Uterus (tissue), 2 donors: ENCODE measurements around the gene IGSF1.
"Not testable (repeated sequence)": the region's sequence is repeated elsewhere in the genome, so short reads cannot be mapped to it uniquely, and the experiment has no call there.

Experiments used
- POLR2A ChIP-seq, 2 donors: fragments of 450-650 bp; IDR thresholded peaks; one replicate each; pipeline ENCODE4 v1.6.1; 2016; ENCODE audit warnings: antibody characterized with exemption in 2 of 2, mild to moderate bottlenecking in 1 of 2, moderate library complexity in 1 of 2
- TF ChIP-seq, protein P1 (sequence below), 4 experiments: fragments of 200-600 bp in 2 of 4; fragments of 450-650 bp in 2 of 4; sonication (generic) in 2 of 4; IDR thresholded peaks; one replicate each; pipeline ENCODE4 v1.5.1; 2016 to 2019; ENCODE audit warnings: antibody characterized with exemption in 4 of 4, mild to moderate bottlenecking in 2 of 4, moderate library complexity in 1 of 4

DNA sequence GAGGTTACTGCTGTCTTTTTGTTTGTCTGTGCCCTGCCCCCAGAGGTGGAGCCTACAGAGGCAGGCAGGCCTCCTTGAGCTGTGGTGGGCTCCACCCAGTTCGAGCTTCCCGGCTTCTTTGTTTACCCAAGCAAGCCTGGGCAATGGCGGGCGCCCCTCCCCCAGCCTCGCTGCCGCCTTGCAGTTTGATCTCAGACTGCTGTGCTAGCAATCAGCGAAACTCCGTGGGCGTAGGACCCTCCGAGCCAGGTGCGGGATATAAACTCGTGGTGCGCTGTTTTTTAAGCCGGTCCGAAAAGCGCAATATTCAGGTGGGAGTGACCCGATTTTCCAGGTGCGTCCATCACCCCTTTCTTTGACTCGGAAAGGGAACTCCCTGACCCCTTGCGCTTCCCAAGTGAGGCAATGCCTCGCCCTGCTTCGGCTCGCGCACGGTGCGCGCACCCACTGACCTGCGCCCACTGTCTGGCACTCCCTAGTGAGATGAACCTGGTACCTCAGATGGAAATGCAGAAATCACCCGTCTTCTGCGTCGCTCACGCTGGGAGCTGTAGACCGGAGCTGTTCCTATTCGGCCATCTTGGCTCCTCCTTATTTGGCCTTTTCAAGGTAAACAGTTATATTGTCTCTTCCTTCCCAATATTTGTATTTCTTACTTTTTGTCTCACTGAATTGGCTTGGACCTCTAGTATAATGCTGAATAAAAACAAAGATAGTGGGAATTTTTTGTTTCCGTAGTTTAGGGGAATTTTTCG is 37.9 kb downstream of the IGSF1 start:
- TF ChIP-seq, protein P1, sequence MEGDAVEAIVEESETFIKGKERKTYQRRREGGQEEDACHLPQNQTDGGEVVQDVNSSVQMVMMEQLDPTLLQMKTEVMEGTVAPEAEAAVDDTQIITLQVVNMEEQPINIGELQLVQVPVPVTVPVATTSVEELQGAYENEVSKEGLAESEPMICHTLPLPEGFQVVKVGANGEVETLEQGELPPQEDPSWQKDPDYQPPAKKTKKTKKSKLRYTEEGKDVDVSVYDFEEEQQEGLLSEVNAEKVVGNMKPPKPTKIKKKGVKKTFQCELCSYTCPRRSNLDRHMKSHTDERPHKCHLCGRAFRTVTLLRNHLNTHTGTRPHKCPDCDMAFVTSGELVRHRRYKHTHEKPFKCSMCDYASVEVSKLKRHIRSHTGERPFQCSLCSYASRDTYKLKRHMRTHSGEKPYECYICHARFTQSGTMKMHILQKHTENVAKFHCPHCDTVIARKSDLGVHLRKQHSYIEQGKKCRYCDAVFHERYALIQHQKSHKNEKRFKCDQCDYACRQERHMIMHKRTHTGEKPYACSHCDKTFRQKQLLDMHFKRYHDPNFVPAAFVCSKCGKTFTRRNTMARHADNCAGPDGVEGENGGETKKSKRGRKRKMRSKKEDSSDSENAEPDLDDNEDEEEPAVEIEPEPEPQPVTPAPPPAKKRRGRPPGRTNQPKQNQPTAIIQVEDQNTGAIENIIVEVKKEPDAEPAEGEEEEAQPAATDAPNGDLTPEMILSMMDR (IDR thresholded peaks at IDR 0.05): not testable (repeated sequence)
- not testable (repeated sequence) for TF ChIP-seq POLR2A (IDR thresholded peaks at IDR 0.05)
